SK-N-MC (cell line): ENCODE data around the gene EN2.

Source experiments
- EZH2 ChIP-seq: fragments of 200-600 bp; sonication (generic); IDR thresholded peaks from one replicate; pipeline ENCODE4 v1.6.1; 2017; ENCODE audit warnings: antibody characterized with exemption
- FOXP2 ChIP-seq: optimal IDR thresholded peaks from 2 replicates; pipeline ENCODE3; 2011; ENCODE audit warnings: mild to moderate bottlenecking, moderate library complexity; ENCODE audit not compliant: insufficient read depth; ENCODE audit errors: extremely low read length, control extremely low read depth

DNA sequence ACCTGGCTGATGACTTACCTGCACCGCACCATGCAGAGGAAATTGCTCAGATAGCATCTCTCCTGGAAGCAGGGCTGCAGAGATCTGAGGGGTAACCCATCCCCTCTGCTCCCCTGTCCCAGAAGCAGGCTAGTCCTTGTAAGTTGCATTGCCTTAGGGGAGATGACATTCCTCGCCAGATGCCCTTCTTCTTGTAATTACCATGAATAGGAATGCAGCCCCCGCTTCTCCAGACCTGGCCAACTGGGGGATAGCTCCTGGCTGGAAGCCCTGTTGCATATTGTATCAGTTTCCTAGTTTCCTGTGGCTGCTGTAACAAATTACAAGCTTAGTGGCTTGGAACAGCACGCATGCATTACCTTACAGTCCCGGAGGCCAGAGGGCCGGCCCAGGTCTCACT, 47.5 kb upstream of the EN2 start:
- TF ChIP-seq EZH2, result no peak
- TF ChIP-seq FOXP2, result no peak
